HG03064 (cell line): Measurements from ENCODE around the gene BEND6.

Experiments used
- ATAC-seq: cut with Tn5 transposase; IDR thresholded peaks from one replicate; pipeline ENCODE4 v1.9.1; 2021; ENCODE audit warnings: low read depth; ENCODE audit not compliant: unreplicated experiment

Gene BEND6

GRCh38 chr6:56954403-56955170 is at the start of gene BEND6:
BEND6 (plus strand) TSS chr6:56955107; CDS start chr6:56981811, 26,704 bp downstream.
- peak; percentile 37 for ATAC-seq

GRCh38 chr6:56905378-56905777 is 49.5 kb upstream of the BEND6 start:
- no peak for ATAC-seq

GRCh38 chr6:56906752-56907151 is 48.2 kb upstream of the BEND6 start:
- ATAC-seq = no peak

GRCh38 chr6:56909115-56909907 is 45.6 kb upstream of the BEND6 start:
- ATAC-seq = no peak

- no peak for ATAC-seq
Measured at GRCh38 chr6:56911847-56912246, 43.1 kb upstream of the BEND6 start.

- ATAC-seq = no peak
Measured at GRCh38 chr6:56913285-56914074, 41.4 kb upstream of the BEND6 start.

- ATAC-seq = no peak
Measured at GRCh38 chr6:56914798-56915658, 39.9 kb upstream of the BEND6 start.

- no peak for ATAC-seq
Measured at GRCh38 chr6:56915832-56916231, 39.1 kb upstream of the BEND6 start.

GRCh38 chr6:56916849-56917551 is 37.9 kb upstream of the BEND6 start:
- ATAC-seq = no peak

GRCh38 chr6:56922645-56923044 is 32.3 kb upstream of the BEND6 start:
- no peak for ATAC-seq

GRCh38 chr6:56923565-56923964 is 31.3 kb upstream of the BEND6 start:
- no peak for ATAC-seq

GRCh38 chr6:56927538-56928453 is 27.1 kb upstream of the BEND6 start:
- no peak for ATAC-seq

GRCh38 chr6:56930846-56931245 is 24.1 kb upstream of the BEND6 start:
- no peak for ATAC-seq

- no peak for ATAC-seq
Measured at GRCh38 chr6:56932910-56933477, 21.9 kb upstream of the BEND6 start.

- ATAC-seq = no peak
Measured at GRCh38 chr6:56933650-56934049, 21.3 kb upstream of the BEND6 start.

- no peak for ATAC-seq
Measured at GRCh38 chr6:56934876-56935275, 20.0 kb upstream of the BEND6 start.

- no peak for ATAC-seq
Measured at GRCh38 chr6:56936466-56936865, 18.4 kb upstream of the BEND6 start.

- ATAC-seq = no peak
Measured at GRCh38 chr6:56938649-56939191, 16.2 kb upstream of the BEND6 start.
